ENCODE data around the gene VPS37C.
"Not testable (repeated sequence)": the region's sequence is repeated elsewhere in the genome, so short reads cannot be mapped to it uniquely, and the experiment has no call there.

The VPS37C gene

GRCh38 chr11:61161190-61162091, at the start of gene VPS37C:
Gene VPS37C, minus strand, starts transcription at chr11:61161426. Its CDS starts 22,597 bp downstream, at chr11:61138829.
- peaks cover 12% of the 10 kb centered on the region for H3K36me3 ChIP-seq (replicated peaks; ENCODE audit: low read depth, low read length)
- H3K27ac ChIP-seq (ENCODE audit: low read length), result peak within 1 kb of the TSS; percentile 84
- peaks cover 27% of the 10 kb centered on the region for H3K79me2 ChIP-seq (ENCODE audit: low read length)
- peak within 1 kb of the TSS; percentile 67 for H2AFZ ChIP-seq (ENCODE audit: low read depth, low read length)
- peak within 1 kb of the TSS; percentile 81 for H3K4me3 ChIP-seq (ENCODE audit: low read length)
- H3K4me2 ChIP-seq (ENCODE audit: low read length), result peak within 1 kb of the TSS; percentile 84
- H3K9ac ChIP-seq (ENCODE audit: low read length), result peak within 1 kb of the TSS; percentile 90
- no peak for TF ChIP-seq CTCF (IDR thresholded peaks at IDR 0.05; ENCODE audit: low read depth, low read length)
- no peak for TF ChIP-seq EZH2phosphoT487 (IDR thresholded peaks at IDR 0.05; ENCODE audit: low read depth)
- no peaks in the 10 kb centered on the region for H4K20me1 ChIP-seq (ENCODE audit: insufficient read depth, low read length)
- H3K27me3 ChIP-seq (ENCODE audit: low read depth, low read length), result no peaks in the 10 kb centered on the region
- peaks cover 30% of the 10 kb centered on the region for H3K4me1 ChIP-seq (ENCODE audit: low read length)
- H3K9me3 ChIP-seq (ENCODE audit: insufficient read depth, low read length), result no peaks in the 10 kb centered on the region

GRCh38 chr11:61210629-61211028, 49.4 kb upstream of the VPS37C start:
- H3K79me2 ChIP-seq (ENCODE audit: low read length); H3K27ac ChIP-seq (ENCODE audit: low read length); H3K9ac ChIP-seq (ENCODE audit: low read length); H3K4me2 ChIP-seq (ENCODE audit: low read length); H3K36me3 ChIP-seq (replicated peaks; ENCODE audit: low read depth, low read length); H3K9me3 ChIP-seq (ENCODE audit: insufficient read depth, low read length); H4K20me1 ChIP-seq (ENCODE audit: insufficient read depth, low read length); H2AFZ ChIP-seq (ENCODE audit: low read depth, low read length); H3K27me3 ChIP-seq (ENCODE audit: low read depth, low read length); H3K4me3 ChIP-seq (ENCODE audit: low read length); H3K4me1 ChIP-seq (ENCODE audit: low read length): not testable (repeated sequence)

GRCh38 chr11:61207636-61208310, 46.5 kb upstream of the VPS37C start:
- H3K4me2 ChIP-seq (ENCODE audit: low read length); H3K79me2 ChIP-seq (ENCODE audit: low read length); H3K9ac ChIP-seq (ENCODE audit: low read length); H4K20me1 ChIP-seq (ENCODE audit: insufficient read depth, low read length); H3K27ac ChIP-seq (ENCODE audit: low read length); H3K4me3 ChIP-seq (ENCODE audit: low read length); H3K36me3 ChIP-seq (replicated peaks; ENCODE audit: low read depth, low read length); H3K4me1 ChIP-seq (ENCODE audit: low read length); H2AFZ ChIP-seq (ENCODE audit: low read depth, low read length); H3K27me3 ChIP-seq (ENCODE audit: low read depth, low read length); H3K9me3 ChIP-seq (ENCODE audit: insufficient read depth, low read length): not testable (repeated sequence)

GRCh38 chr11:61204502-61205059, 43.4 kb upstream of the VPS37C start:
- not testable (repeated sequence) for H3K79me2 ChIP-seq (ENCODE audit: low read length); H3K9ac ChIP-seq (ENCODE audit: low read length); H4K20me1 ChIP-seq (ENCODE audit: insufficient read depth, low read length); H3K27me3 ChIP-seq (ENCODE audit: low read depth, low read length); H3K36me3 ChIP-seq (replicated peaks; ENCODE audit: low read depth, low read length); H3K4me1 ChIP-seq (ENCODE audit: low read length); H2AFZ ChIP-seq (ENCODE audit: low read depth, low read length); H3K27ac ChIP-seq (ENCODE audit: low read length); H3K4me3 ChIP-seq (ENCODE audit: low read length); H3K9me3 ChIP-seq (ENCODE audit: insufficient read depth, low read length); H3K4me2 ChIP-seq (ENCODE audit: low read length)

- not testable (repeated sequence) for H3K36me3 ChIP-seq (replicated peaks; ENCODE audit: low read depth, low read length); H3K9me3 ChIP-seq (ENCODE audit: insufficient read depth, low read length); H3K27ac ChIP-seq (ENCODE audit: low read length); H3K4me3 ChIP-seq (ENCODE audit: low read length); H3K4me2 ChIP-seq (ENCODE audit: low read length); H3K9ac ChIP-seq (ENCODE audit: low read length); H3K79me2 ChIP-seq (ENCODE audit: low read length); H3K27me3 ChIP-seq (ENCODE audit: low read depth, low read length); H3K4me1 ChIP-seq (ENCODE audit: low read length); H2AFZ ChIP-seq (ENCODE audit: low read depth, low read length); H4K20me1 ChIP-seq (ENCODE audit: insufficient read depth, low read length)
Observed at GRCh38 chr11:61203873-61204272, 42.6 kb upstream of the VPS37C start.

GRCh38 chr11:61202950-61203746, 41.9 kb upstream of the VPS37C start, which contains the start of gene PGA3:
Gene PGA3, plus strand, starts transcription at chr11:61203515. Its CDS starts 50 bp downstream, at chr11:61203565.
- not testable (repeated sequence) for H3K4me3 ChIP-seq (ENCODE audit: low read length); H3K4me2 ChIP-seq (ENCODE audit: low read length); H3K27ac ChIP-seq (ENCODE audit: low read length); H3K79me2 ChIP-seq (ENCODE audit: low read length); H3K36me3 ChIP-seq (replicated peaks; ENCODE audit: low read depth, low read length); H2AFZ ChIP-seq (ENCODE audit: low read depth, low read length); H4K20me1 ChIP-seq (ENCODE audit: insufficient read depth, low read length); H3K27me3 ChIP-seq (ENCODE audit: low read depth, low read length); H3K9ac ChIP-seq (ENCODE audit: low read length); H3K4me1 ChIP-seq (ENCODE audit: low read length); H3K9me3 ChIP-seq (ENCODE audit: insufficient read depth, low read length)

All from OCI-LY3 (cell line).